ENCODE measurements around the gene BSX.
A peak's percentile ranks its signal among the peaks of the same experiment; 100 is the strongest.

Gene BSX

GRCh38 chr11:122981388-122982264 is at the start of gene BSX:
TSS of gene BSX (minus strand) at chr11:122981834. CDS start at chr11:122981671, 163 bp downstream.
- FAIRE-seq (no peak), DNase-seq (ENCODE audit: insufficient read length, low spot score) (no peak)
- TF ChIP-seq CTCF (IDR thresholded peaks at IDR 0.05; ENCODE audit: insufficient read depth, missing control alignments): no peak

DNA sequence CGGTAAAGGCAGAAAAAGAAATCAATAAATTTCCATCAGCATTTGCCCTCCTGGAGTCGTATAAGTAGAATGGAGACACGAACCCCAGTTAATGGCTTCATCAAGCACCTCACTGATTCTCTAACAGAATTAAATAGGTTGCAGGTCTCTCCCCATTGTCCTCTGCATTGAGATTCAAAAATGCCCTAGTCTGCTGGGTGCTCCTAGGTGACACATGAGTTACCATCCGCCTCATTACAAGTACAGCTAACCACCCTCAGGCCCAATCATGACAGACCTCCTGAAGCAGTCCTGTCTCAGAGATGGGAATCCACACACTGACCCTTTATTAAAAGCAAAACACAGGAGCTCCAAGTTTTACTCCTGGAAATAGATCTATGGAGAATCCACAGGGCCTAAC is 48.9 kb upstream of the BSX start:
- TF ChIP-seq CTCF (IDR thresholded peaks at IDR 0.05; ENCODE audit: insufficient read depth, missing control alignments): no peak
- FAIRE-seq (no peak), DNase-seq (ENCODE audit: insufficient read length, low spot score) (no peak)

DNA sequence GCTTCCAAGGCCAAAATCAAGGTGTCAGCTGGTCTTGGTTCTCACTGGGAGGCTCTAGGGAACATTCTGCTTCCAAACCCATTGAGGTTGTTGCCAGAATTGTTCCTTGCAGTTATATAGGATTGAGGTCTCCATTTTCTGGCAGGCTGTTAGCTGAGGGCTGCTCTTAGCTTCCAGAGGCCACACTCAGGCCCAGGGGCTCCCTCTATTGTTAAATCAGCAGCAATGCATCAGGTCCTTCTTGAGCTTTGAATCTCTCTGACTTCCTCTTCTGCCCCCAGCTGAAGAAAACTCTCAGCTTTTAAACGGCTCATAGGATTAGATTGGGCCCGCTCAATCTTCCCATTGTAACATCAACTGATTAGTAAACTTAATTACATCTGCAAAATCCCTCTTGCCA is 39.3 kb upstream of the BSX start:
- TF ChIP-seq CTCF (IDR thresholded peaks at IDR 0.05; ENCODE audit: insufficient read depth, missing control alignments): peak; percentile 42
- FAIRE-seq (no peak), DNase-seq (ENCODE audit: insufficient read length, low spot score) (no peak)

DNA sequence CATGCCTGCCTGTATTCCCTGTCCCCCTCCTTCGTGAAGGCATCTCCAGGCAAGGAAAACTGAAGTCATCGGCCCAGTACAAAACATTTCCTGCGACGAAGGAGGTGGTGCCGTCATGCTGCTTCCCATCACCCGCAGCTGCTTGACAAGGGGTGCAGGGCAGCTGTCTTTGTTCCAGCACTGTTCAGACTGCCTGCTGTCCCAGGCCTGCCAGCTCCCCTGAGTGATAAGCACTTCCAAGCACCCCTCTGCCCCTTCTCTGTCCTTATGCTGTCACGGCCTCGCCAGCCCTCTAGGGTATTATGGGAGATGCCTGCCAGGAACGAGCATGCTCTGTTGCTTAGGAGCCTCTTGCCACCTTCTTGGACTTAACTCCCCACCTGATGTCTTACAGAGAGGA is 37.1 kb upstream of the BSX start:
- DNase-seq (ENCODE audit: insufficient read length, low spot score) (no peak), FAIRE-seq (no peak)
- TF ChIP-seq CTCF (IDR thresholded peaks at IDR 0.05; ENCODE audit: insufficient read depth, missing control alignments): no peak

DNA sequence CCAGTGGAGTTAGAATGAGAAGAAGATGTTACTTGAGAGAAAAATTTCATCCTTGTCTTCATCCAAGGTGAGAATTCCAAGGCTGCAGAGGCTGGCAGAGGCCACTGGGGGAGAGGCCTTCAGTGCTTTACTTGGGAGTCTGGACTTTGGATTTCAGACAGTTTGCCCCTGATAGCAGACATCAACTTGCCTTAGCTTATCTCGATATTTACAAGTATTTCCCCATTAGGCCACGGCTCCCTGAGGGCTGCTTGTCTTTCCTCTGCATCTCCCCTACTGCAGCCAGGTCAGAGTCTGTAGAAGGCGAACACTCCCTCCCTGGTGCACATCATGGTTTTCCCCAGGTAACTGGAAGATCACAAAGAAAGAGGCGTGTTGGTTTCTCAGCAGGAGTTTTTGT is 29.9 kb upstream of the BSX start:
- DNase-seq (ENCODE audit: insufficient read length, low spot score) (no peak), FAIRE-seq (no peak)
- TF ChIP-seq CTCF (IDR thresholded peaks at IDR 0.05; ENCODE audit: insufficient read depth, missing control alignments): no peak

- DNase-seq (ENCODE audit: insufficient read length, low spot score) (no peak), FAIRE-seq (no peak)
- no peak for TF ChIP-seq CTCF (IDR thresholded peaks at IDR 0.05; ENCODE audit: insufficient read depth, missing control alignments)
Measured at GRCh38 chr11:123006860-123007542, 25.4 kb upstream of the BSX start.

- no peak for DNase-seq (ENCODE audit: insufficient read length, low spot score)
- FAIRE-seq: no peak
- no peak for TF ChIP-seq CTCF (IDR thresholded peaks at IDR 0.05; ENCODE audit: insufficient read depth, missing control alignments)
Measured at GRCh38 chr11:123000721-123001120, 19.1 kb upstream of the BSX start.
